ENCODE results near the gene PRR15L. TPM values are rescaled to one million over a fixed set of nuclear protein-coding genes. Genes with fewer than 3 reads are reported as not detected.
"Not testable (repeated sequence)": the region's sequence is repeated elsewhere in the genome, so short reads cannot be mapped to it uniquely, and the experiment has no call there.

PRR15L gene
- total RNA-seq, 3 donors from 2014 or later (not counting 1 experiment from before 2014, with no cell fraction given) = not detected

DNA sequence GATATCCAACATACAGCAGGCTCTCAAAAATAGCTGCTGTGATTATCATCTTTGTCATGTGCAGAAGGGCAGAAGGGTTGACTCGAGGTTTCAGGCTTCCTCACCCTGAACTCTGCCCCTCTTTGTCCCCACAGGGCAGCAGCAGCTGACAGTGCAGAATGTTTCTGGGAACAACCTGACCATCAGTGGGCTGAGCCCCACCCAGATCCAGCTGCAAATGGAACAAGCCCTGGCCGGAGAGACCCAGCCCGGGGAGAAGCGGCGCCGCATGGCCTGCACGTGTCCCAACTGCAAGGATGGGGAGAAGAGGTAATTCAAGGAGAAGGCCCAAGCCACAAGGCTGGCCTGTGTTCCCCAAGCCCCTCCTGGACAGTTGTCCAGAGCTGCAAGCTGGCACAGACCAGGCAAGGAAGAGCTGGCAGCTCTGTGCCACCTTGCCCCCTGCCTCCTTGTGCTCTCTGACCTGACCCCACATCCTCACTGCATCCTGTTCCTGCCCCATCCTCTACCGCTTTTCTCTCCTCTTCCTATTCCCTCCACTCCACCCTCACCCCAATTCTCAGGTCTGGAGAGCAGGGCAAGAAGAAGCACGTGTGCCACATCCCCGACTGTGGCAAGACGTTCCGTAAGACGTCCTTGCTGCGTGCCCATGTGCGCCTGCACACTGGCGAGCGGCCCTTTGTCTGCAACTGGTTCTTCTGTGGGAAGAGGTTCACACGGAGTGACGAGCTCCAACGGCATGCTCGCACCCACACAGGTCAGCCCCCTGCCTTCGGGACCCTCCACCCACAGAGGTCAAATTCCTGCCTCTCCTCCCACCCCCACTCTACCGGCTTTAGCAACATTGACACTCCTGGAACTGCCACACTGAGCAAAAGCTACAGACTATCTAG is 32.7 kb downstream of the PRR15L start:
- H3K4me3 Mint-ChIP-seq = no peak overlapping the region
- H3K27me3 Mint-ChIP-seq (ENCODE audit: low read depth in 2 of 2) = no peaks in the 10 kb centered on the region
- no peaks in the 10 kb centered on the region for H3K4me1 ChIP-seq (ENCODE audit: control insufficient read depth, insufficient read depth, low read length)
- no peak overlapping the region for H3K27ac Mint-ChIP-seq
- intact Hi-C loops (cut with micrococcal nuclease) = no loop called here
- WGBS (ENCODE audit: insufficient coverage) = 96% methylated on average over 23 of the region's 23 CpGs
- no peaks in the 10 kb centered on the region for H3K9me3 ChIP-seq (ENCODE audit: control insufficient read depth, insufficient read depth, low read length)
- TF ChIP-seq, protein P1, sequence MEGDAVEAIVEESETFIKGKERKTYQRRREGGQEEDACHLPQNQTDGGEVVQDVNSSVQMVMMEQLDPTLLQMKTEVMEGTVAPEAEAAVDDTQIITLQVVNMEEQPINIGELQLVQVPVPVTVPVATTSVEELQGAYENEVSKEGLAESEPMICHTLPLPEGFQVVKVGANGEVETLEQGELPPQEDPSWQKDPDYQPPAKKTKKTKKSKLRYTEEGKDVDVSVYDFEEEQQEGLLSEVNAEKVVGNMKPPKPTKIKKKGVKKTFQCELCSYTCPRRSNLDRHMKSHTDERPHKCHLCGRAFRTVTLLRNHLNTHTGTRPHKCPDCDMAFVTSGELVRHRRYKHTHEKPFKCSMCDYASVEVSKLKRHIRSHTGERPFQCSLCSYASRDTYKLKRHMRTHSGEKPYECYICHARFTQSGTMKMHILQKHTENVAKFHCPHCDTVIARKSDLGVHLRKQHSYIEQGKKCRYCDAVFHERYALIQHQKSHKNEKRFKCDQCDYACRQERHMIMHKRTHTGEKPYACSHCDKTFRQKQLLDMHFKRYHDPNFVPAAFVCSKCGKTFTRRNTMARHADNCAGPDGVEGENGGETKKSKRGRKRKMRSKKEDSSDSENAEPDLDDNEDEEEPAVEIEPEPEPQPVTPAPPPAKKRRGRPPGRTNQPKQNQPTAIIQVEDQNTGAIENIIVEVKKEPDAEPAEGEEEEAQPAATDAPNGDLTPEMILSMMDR (IDR thresholded peaks at IDR 0.05) = no peak
- H3K27me3 ChIP-seq (ENCODE audit: control insufficient read depth, insufficient read depth, low read length) = no peaks in the 10 kb centered on the region
- H3K9me3 Mint-ChIP-seq = no peaks in the 10 kb centered on the region
- no peak overlapping the region for H3K4me3 ChIP-seq (ENCODE audit: low read length)
- H3K36me3 Mint-ChIP-seq = no peaks in the 10 kb centered on the region
- H3K36me3 ChIP-seq (ENCODE audit: control insufficient read depth, insufficient read depth, low read length) = peaks cover 62% of the 10 kb centered on the region
- ATAC-seq (no peak), DNase-seq (no peak)
- H3K4me1 Mint-ChIP-seq = no peaks in the 10 kb centered on the region
- no peak overlapping the region for H3K27ac ChIP-seq (ENCODE audit: low read length)

DNA sequence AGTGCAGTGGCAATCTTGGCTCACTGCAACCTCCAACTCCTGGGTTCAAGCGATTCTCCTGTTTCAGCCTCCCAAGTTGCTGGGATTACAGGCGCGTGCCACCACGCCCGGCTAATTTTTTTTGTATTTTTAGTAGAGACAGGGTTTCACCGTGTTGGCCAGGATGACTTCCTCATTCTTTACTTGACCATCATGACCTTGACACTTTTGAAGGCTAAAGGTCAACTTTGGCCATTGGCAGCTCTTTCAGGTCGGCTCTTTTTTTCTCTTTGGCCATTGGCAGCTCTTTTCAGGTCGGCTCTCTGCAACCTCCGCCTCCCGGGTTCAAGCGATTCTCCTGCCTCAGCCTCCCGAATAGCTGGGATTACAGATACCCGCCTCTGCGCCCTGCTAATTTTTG is 37.8 kb downstream of the PRR15L start:
- H3K27me3 Mint-ChIP-seq (ENCODE audit: low read depth in 2 of 2); H3K27ac ChIP-seq (ENCODE audit: low read length); H3K27me3 ChIP-seq (ENCODE audit: control insufficient read depth, insufficient read depth, low read length); intact Hi-C loops (cut with micrococcal nuclease); H3K4me3 ChIP-seq (ENCODE audit: low read length); ATAC-seq; H3K4me1 ChIP-seq (ENCODE audit: control insufficient read depth, insufficient read depth, low read length); H3K4me1 Mint-ChIP-seq; H3K9me3 ChIP-seq (ENCODE audit: control insufficient read depth, insufficient read depth, low read length); H3K4me3 Mint-ChIP-seq; H3K9me3 Mint-ChIP-seq; DNase-seq: not testable (repeated sequence)
- peaks cover 44% of the 10 kb centered on the region for H3K36me3 ChIP-seq (ENCODE audit: control insufficient read depth, insufficient read depth, low read length)
- Mint-ChIP-seq H3K36me3 (peaks cover 12% of the 10 kb centered on the region), H3K27ac (peak overlapping the region in 1 of 2 donors; percentile 9)
- 94% methylated on average over 14 of the region's 14 CpGs for WGBS (ENCODE audit: insufficient coverage)

DNA sequence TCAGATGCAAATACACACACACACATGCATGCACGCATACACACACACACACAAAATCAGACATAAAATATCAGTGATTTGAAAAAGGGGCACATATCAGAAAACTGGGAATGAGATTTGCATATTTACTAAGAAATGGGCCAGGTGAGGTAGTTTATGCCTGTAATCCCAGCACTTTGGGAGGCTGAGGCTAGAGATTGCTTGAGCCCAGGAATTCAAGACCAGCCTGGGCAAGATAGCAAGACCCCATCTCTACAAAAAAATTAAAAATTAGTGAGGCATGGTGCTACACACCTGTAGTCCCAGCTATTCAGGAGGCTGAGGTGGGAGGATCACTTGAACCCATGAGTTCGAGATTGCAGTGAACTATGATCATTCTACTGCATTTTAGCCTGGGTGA is 38.7 kb downstream of the PRR15L start:
- no peak overlapping the region for H3K27ac Mint-ChIP-seq
- Histone ChIP-seq H3K4me1 (ENCODE audit: control insufficient read depth, insufficient read depth, low read length) (no peaks in the 10 kb centered on the region), H3K27me3 (ENCODE audit: control insufficient read depth, insufficient read depth, low read length) (no peaks in the 10 kb centered on the region), H3K4me3 (ENCODE audit: low read length) (no peak overlapping the region), H3K27ac (ENCODE audit: low read length) (no peak overlapping the region), H3K9me3 (ENCODE audit: control insufficient read depth, insufficient read depth, low read length) (no peaks in the 10 kb centered on the region), H3K36me3 (ENCODE audit: control insufficient read depth, insufficient read depth, low read length) (peaks cover 35% of the 10 kb centered on the region)
- peaks cover 12% of the 10 kb centered on the region for H3K36me3 Mint-ChIP-seq
- DNase-seq (no peak), ATAC-seq (no peak)
- intact Hi-C loops (cut with micrococcal nuclease) = no loop called here
- H3K4me1 Mint-ChIP-seq = peaks cover 5 to 9% of the 10 kb centered on the region in 2 donors
- no peak overlapping the region for H3K4me3 Mint-ChIP-seq
- H3K9me3 Mint-ChIP-seq = no peaks in the 10 kb centered on the region
- TF ChIP-seq, protein P1 (IDR thresholded peaks at IDR 0.05) = no peak
- 100% methylated on average over 1 of the region's 2 CpGs for WGBS (ENCODE audit: insufficient coverage)
- H3K27me3 Mint-ChIP-seq (ENCODE audit: low read depth in 2 of 2) = no peaks in the 10 kb centered on the region

DNA sequence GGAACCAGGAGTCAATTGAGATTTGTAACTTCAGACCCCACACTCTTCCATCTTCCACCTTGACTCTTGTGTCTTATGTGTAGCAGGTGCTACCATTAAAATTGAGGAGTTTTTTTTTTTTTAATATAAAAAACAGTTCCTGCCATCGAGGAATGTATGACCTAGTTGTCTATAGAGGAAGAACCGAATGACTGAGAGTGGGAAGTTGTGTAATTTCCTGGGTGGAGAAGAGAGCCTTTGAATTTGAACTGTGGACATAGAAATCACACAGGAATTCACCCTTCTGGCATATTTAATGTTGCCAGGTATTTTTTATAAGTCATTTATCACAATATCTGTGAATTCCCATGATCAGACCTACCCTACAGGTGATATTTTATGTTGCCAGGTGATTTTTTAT is 39.7 kb downstream of the PRR15L start:
- DNase-seq (no peak), ATAC-seq (no peak)
- peaks cover 26% of the 10 kb centered on the region for H3K36me3 ChIP-seq (ENCODE audit: control insufficient read depth, insufficient read depth, low read length)
- H3K27ac Mint-ChIP-seq = peak overlapping the region in 1 of 2 donors; percentile 13
- H3K27me3 ChIP-seq (ENCODE audit: control insufficient read depth, insufficient read depth, low read length) = no peaks in the 10 kb centered on the region
- H3K4me1 Mint-ChIP-seq = peaks cover 9 to 10% of the 10 kb centered on the region in 2 donors
- H3K4me3 Mint-ChIP-seq = no peak overlapping the region
- H3K27ac ChIP-seq (ENCODE audit: low read length) = no peak overlapping the region
- intact Hi-C loops (cut with micrococcal nuclease) = no loop called here
- 0% methylated on average over 2 of the region's 2 CpGs for WGBS (ENCODE audit: insufficient coverage)
- H3K9me3 ChIP-seq (ENCODE audit: control insufficient read depth, insufficient read depth, low read length) = no peaks in the 10 kb centered on the region
- H3K36me3 Mint-ChIP-seq = peaks cover 12% of the 10 kb centered on the region
- no peaks in the 10 kb centered on the region for H3K4me1 ChIP-seq (ENCODE audit: control insufficient read depth, insufficient read depth, low read length)
- TF ChIP-seq, protein P1 (IDR thresholded peaks at IDR 0.05) = no peak
- no peaks in the 10 kb centered on the region for H3K27me3 Mint-ChIP-seq (ENCODE audit: low read depth in 2 of 2)
- no peaks in the 10 kb centered on the region for H3K9me3 Mint-ChIP-seq
- H3K4me3 ChIP-seq (ENCODE audit: low read length) = no peak overlapping the region

Data from natural killer cell (primary cell).